ENCODE data around the gene EHMT1.

The EHMT1 gene

DNA sequence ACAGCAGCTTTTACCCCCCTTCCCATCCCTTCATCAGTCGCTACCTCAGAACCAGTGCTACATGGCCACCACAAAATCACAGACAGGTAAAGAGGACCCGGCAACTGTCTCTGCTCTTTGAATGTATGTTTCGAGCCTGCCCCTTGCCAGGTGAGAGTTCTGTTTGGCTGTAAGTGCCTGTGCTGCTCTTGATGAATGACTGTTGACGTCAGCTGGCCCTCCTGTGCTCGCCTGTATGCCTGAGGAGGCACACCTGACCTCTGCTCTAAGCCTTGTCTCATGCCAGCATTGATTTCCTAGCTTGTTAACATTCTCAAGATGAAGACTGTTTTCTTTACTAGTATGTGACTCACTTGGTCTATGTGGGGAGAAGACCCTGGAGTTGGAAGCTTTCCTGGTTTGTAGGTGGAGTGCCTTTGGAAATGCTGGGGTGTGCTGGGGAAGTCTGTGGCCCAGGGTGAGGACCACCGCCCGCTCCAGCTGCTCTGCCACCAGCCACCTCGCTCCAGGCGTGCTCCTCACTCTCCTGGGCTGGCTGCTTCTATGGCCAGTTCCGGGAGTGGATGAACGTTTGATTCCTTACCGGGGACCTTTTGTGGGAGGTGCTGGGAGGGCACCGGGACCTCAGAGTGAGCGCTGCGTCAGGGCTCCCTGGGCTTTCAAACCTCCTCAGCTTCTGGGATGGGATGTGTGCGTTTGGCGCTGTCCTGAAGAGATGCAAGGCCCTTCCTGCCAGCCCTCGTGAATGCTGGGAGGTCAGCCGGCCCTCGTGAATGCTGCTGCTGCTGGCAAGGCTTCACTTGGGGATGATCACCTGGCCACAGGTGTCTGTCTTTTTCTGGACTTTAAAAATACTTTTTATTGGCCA lies 109.9 kb downstream of the EHMT1 start:
- Histone ChIP-seq H3K9ac (ENCODE audit: low read length) (no peak overlapping the region), H4K20me1 (ENCODE audit: insufficient read depth, low read length) (no peaks in the 10 kb centered on the region), H3K79me2 (ENCODE audit: low read length) (peaks cover 28% of the 10 kb centered on the region), H3K4me3 (ENCODE audit: low read length) (no peak overlapping the region), H3K27me3 (replicated peaks; ENCODE audit: insufficient read depth, low read length) (no peaks in the 10 kb centered on the region), H3K36me3 (replicated peaks; ENCODE audit: insufficient read depth, low read length) (no peaks in the 10 kb centered on the region), H3K9me2 (replicated peaks; ENCODE audit: insufficient read depth, low read length) (no peaks in the 10 kb centered on the region), H3K27ac (ENCODE audit: low read length) (no peak overlapping the region), H3F3A (ENCODE audit: insufficient read depth, low read length) (no peaks in the 10 kb centered on the region), H2AFZ (ENCODE audit: low read length) (no peak overlapping the region), H3K4me1 (ENCODE audit: low read length) (no peaks in the 10 kb centered on the region), H3K4me2 (ENCODE audit: low read depth, low read length) (no peak overlapping the region), H3K9me3 (replicated peaks; ENCODE audit: insufficient read depth, low read length) (no peaks in the 10 kb centered on the region)
- DNase-seq = no peak
- TF ChIP-seq EZH2phosphoT487 (IDR thresholded peaks at IDR 0.05; ENCODE audit: low read length) = no peak
- TF ChIP-seq EZH2 (optimal IDR thresholded peaks at IDR 0.05; ENCODE audit: low read depth, low read length) = no peak
- TF ChIP-seq, protein P1, sequence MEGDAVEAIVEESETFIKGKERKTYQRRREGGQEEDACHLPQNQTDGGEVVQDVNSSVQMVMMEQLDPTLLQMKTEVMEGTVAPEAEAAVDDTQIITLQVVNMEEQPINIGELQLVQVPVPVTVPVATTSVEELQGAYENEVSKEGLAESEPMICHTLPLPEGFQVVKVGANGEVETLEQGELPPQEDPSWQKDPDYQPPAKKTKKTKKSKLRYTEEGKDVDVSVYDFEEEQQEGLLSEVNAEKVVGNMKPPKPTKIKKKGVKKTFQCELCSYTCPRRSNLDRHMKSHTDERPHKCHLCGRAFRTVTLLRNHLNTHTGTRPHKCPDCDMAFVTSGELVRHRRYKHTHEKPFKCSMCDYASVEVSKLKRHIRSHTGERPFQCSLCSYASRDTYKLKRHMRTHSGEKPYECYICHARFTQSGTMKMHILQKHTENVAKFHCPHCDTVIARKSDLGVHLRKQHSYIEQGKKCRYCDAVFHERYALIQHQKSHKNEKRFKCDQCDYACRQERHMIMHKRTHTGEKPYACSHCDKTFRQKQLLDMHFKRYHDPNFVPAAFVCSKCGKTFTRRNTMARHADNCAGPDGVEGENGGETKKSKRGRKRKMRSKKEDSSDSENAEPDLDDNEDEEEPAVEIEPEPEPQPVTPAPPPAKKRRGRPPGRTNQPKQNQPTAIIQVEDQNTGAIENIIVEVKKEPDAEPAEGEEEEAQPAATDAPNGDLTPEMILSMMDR (IDR thresholded peaks at IDR 0.05; ENCODE audit: low read length) = no peak

- peaks cover 8% of the 10 kb centered on the region; the same call in 1 of the 2 replicates for H3K79me2 ChIP-seq (ENCODE audit: low read length)
Observed at GRCh38 chr9:137731216-137731946, 112.6 kb downstream of the EHMT1 start.

DNA sequence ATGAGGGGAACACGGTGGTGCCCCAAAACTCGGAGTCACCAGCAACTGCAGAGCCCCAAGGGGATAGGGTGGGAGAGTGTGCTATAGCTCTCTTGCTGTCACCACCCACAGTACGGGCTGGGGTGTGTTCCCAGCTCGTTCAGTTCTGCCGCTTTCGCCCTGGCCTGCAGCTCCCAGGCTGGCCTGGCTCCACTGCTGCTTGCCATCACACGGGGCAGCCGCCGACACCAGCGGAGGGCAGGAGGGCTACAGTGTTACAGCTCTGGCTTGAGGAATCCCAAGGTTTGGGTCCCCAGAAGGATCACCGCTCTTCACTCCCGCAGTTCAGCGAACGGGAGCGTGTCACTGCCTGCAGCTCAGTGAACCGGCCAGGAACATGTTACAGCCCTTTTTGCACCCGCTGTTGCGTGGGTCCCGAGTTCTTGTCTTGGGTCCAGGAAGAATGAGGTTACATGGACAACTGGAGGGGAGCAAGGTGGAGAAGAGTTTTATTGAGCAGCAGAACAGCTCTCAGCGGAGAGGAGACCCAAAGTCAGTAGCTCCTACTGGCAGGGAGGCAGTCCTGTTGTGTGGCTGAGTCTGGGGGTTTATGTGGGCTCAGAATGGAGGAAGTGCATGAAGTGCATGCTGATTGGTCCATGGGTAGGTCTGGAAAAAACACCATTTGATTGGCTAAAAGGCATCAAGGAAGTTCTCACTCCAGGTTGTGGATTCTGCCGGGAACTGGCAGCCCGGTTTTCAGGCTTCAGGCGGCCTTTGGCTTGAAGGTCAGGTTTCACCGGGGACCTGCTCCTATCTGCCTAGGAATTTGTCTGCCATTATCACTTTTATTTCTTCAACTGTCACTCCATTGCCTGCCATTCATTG lies 113.4 kb downstream of the EHMT1 start:
- Histone ChIP-seq H3K4me3 (ENCODE audit: low read length) (no peak overlapping the region), H3F3A (ENCODE audit: insufficient read depth, low read length) (peaks cover 2% of the 10 kb centered on the region; the same call in 1 of the 2 replicates), H3K9ac (ENCODE audit: low read length) (no peak overlapping the region), H3K27ac (ENCODE audit: low read length) (no peak overlapping the region), H3K9me3 (replicated peaks; ENCODE audit: insufficient read depth, low read length) (no peaks in the 10 kb centered on the region), H2AFZ (ENCODE audit: low read length) (no peak overlapping the region), H3K4me2 (ENCODE audit: low read depth, low read length) (no peak overlapping the region), H3K9me2 (replicated peaks; ENCODE audit: insufficient read depth, low read length) (no peaks in the 10 kb centered on the region), H4K20me1 (ENCODE audit: insufficient read depth, low read length) (no peaks in the 10 kb centered on the region), H3K79me2 (ENCODE audit: low read length) (peaks cover 8% of the 10 kb centered on the region; the same call in 1 of the 2 replicates), H3K27me3 (replicated peaks; ENCODE audit: insufficient read depth, low read length) (no peaks in the 10 kb centered on the region), H3K36me3 (replicated peaks; ENCODE audit: insufficient read depth, low read length) (no peaks in the 10 kb centered on the region), H3K4me1 (ENCODE audit: low read length) (0 out of 2 replicates have a peak, but pooled peaks cover 1% of the 10 kb centered on the region)
- TF ChIP-seq EZH2phosphoT487 (IDR thresholded peaks at IDR 0.05; ENCODE audit: low read length) = no peak
- TF ChIP-seq EZH2 (optimal IDR thresholded peaks at IDR 0.05; ENCODE audit: low read depth, low read length) = no peak
- TF ChIP-seq, protein P1 (IDR thresholded peaks at IDR 0.05; ENCODE audit: low read length) = no peak
- DNase-seq = no peak

More at GRCh38 chr9:137731216-137731946, 112.6 kb downstream of the EHMT1 start:
- Histone ChIP-seq H3K4me2 (ENCODE audit: low read depth, low read length) (no peak overlapping the region), H3K4me1 (ENCODE audit: low read length) (no peaks in the 10 kb centered on the region), H3K27me3 (replicated peaks; ENCODE audit: insufficient read depth, low read length) (no peaks in the 10 kb centered on the region), H3K9me3 (replicated peaks; ENCODE audit: insufficient read depth, low read length) (no peaks in the 10 kb centered on the region), H3K36me3 (replicated peaks; ENCODE audit: insufficient read depth, low read length) (no peaks in the 10 kb centered on the region), H4K20me1 (ENCODE audit: insufficient read depth, low read length) (no peaks in the 10 kb centered on the region), H3K9ac (ENCODE audit: low read length) (no peak overlapping the region), H3F3A (ENCODE audit: insufficient read depth, low read length) (no peaks in the 10 kb centered on the region), H2AFZ (ENCODE audit: low read length) (no peak overlapping the region), H3K27ac (ENCODE audit: low read length) (no peak overlapping the region), H3K9me2 (replicated peaks; ENCODE audit: insufficient read depth, low read length) (no peaks in the 10 kb centered on the region), H3K4me3 (ENCODE audit: low read length) (no peak overlapping the region)
- DNase-seq = no peak
- TF ChIP-seq, protein P1 (IDR thresholded peaks at IDR 0.05; ENCODE audit: low read length) = no peak
- no peak for TF ChIP-seq EZH2phosphoT487 (IDR thresholded peaks at IDR 0.05; ENCODE audit: low read length)
- TF ChIP-seq EZH2 (optimal IDR thresholded peaks at IDR 0.05; ENCODE audit: low read depth, low read length) = no peak

Measured in MM.1S (cell line).